BJ (cell line): ENCODE data around the gene MARCO. TPM values are rescaled to one million over a fixed set of nuclear protein-coding genes. Genes with fewer than 3 reads are reported as not detected.

ENCODE experiments used
- CTCF ChIA-PET: fragments of 350-600 bp; formaldehyde crosslinking; extraction: SDS; loops from one replicate; lab custom pipeline; 2021; ENCODE audit warnings: antibody characterized with exemption, inconsistent platforms; lab: Yijun Ruan, JAX
- POLR2A ChIA-PET: fragments of 300-600 bp; sonication (Branson Sonifier 250); formaldehyde crosslinking; extraction: SDS; loops from one replicate; lab custom pipeline; 2021; ENCODE audit warnings: antibody characterized with exemption; lab: Charles Lee
- DNase-seq: peaks from one replicate; pipeline ENCODE4 v3.0.0-alpha.2; 2011; ENCODE audit warnings: low read depth
- H3K27me3 ChIP-seq: 2 replicates; pipeline ENCODE4 v1.6.0; 2011; ENCODE audit warnings: low read length; ENCODE audit not compliant: control insufficient read depth, insufficient read depth
- H3K36me3 ChIP-seq: 2 replicates; pipeline ENCODE4 v1.5.1; 2011; ENCODE audit warnings: low read length; ENCODE audit not compliant: control insufficient read depth, insufficient read depth
- H3K4me3 ChIP-seq: 2 replicates; pipeline ENCODE4 v1.5.1; 2011; ENCODE audit warnings: low read depth, mild to moderate bottlenecking, control low read depth, low read length
- polyA minus RNA-seq: library from RNA; depleted of rRNA, polyadenylated mRNA; stranded (reverse); fragments of >200 nt; gene quantifications from 2 replicates; pipeline ENCODE4 v1.2.3, GENCODE V29; 2011; rRNA and poly(A)+ RNA removed
- polyA plus RNA-seq: library from polyadenylated mRNA; depleted of rRNA; stranded (reverse); fragments of >200 nt; gene quantifications from 2 replicates; pipeline ENCODE4 v1.2.3, GENCODE V29; 2011; rRNA removed
- TF ChIP-seq, protein P1 (sequence below): IDR thresholded peaks from 2 replicates; pipeline ENCODE4 v1.5.1; 2011; ENCODE audit warnings: low read depth, mild to moderate bottlenecking, control low read depth, inconsistent platforms, low read length, moderate library complexity; ENCODE audit not compliant: insufficient read depth

The MARCO gene, protein sequence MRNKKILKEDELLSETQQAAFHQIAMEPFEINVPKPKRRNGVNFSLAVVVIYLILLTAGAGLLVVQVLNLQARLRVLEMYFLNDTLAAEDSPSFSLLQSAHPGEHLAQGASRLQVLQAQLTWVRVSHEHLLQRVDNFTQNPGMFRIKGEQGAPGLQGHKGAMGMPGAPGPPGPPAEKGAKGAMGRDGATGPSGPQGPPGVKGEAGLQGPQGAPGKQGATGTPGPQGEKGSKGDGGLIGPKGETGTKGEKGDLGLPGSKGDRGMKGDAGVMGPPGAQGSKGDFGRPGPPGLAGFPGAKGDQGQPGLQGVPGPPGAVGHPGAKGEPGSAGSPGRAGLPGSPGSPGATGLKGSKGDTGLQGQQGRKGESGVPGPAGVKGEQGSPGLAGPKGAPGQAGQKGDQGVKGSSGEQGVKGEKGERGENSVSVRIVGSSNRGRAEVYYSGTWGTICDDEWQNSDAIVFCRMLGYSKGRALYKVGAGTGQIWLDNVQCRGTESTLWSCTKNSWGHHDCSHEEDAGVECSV
- polyA plus RNA-seq (not detected in 2 replicates), polyA minus RNA-seq (not detected in 2 replicates)

- no peak within 1 kb of the TSS for H3K4me3 ChIP-seq
- ChIA-PET CTCF (no interaction called here), POLR2A (no interaction called here)
- H3K36me3 ChIP-seq, result no peaks in the 10 kb centered on the region
- DNase-seq, result no peak
- TF ChIP-seq, protein P1, sequence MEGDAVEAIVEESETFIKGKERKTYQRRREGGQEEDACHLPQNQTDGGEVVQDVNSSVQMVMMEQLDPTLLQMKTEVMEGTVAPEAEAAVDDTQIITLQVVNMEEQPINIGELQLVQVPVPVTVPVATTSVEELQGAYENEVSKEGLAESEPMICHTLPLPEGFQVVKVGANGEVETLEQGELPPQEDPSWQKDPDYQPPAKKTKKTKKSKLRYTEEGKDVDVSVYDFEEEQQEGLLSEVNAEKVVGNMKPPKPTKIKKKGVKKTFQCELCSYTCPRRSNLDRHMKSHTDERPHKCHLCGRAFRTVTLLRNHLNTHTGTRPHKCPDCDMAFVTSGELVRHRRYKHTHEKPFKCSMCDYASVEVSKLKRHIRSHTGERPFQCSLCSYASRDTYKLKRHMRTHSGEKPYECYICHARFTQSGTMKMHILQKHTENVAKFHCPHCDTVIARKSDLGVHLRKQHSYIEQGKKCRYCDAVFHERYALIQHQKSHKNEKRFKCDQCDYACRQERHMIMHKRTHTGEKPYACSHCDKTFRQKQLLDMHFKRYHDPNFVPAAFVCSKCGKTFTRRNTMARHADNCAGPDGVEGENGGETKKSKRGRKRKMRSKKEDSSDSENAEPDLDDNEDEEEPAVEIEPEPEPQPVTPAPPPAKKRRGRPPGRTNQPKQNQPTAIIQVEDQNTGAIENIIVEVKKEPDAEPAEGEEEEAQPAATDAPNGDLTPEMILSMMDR, result no peak
- no peaks in the 10 kb centered on the region for H3K27me3 ChIP-seq
Observed at GRCh38 chr2:118942031-118942430, at the start of gene MARCO. Gene MARCO (plus strand): TSS chr2:118942194. CDS start chr2:118942301, 107 bp downstream.

- Histone ChIP-seq H3K27me3 (no peaks in the 10 kb centered on the region), H3K36me3 (no peaks in the 10 kb centered on the region), H3K4me3 (no peak overlapping the region)
- DNase-seq, result no peak
- TF ChIP-seq, protein P1, result no peak
- ChIA-PET CTCF (interaction anchor here (2.0 kb wide), 1 partner anchor 11 kb away, joined by 6 read pairs; no protein-coding TSS in a partner anchor), POLR2A (no interaction called here)
Observed at GRCh38 chr2:118893100-118893499, 48.9 kb upstream of the MARCO start.

GRCh38 chr2:118902266-118903028 lies 39.5 kb upstream of the MARCO start:
- ChIA-PET POLR2A (no interaction called here), CTCF (no interaction called here)
- DNase-seq, result no peak
- Histone ChIP-seq H3K4me3 (no peak overlapping the region), H3K27me3 (no peaks in the 10 kb centered on the region), H3K36me3 (no peaks in the 10 kb centered on the region)
- TF ChIP-seq, protein P1, result no peak

DNA sequence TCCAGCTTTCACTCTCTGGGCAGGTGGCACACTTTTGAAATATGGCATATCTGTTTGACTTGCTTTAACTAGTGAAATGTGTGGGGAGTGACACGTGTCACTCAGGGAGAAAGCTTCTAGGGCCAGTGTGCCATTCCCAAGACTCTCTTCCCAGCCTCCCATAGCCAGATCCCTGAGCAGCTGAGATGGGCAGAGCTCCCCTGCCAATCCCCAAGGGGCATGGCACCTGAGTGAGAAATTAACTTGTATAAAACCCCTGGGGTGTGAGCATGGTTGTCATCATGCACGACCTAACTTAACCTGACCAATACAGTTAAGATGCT lies 39.0 kb upstream of the MARCO start:
- ChIA-PET CTCF (no interaction called here), POLR2A (no interaction called here)
- Histone ChIP-seq H3K4me3 (no peak overlapping the region), H3K36me3 (no peaks in the 10 kb centered on the region), H3K27me3 (no peaks in the 10 kb centered on the region)
- TF ChIP-seq, protein P1, result no peak
- DNase-seq, result no peak
